Hematopoietic multipotent progenitor cell treated with erythropoietin and hydrocortisone succinate and interleukin-3 and kit ligand, for 8 days (in vitro differentiated cells): ENCODE measurements around the gene LMX1A.

Source experiments
- DNase-seq: peaks from one replicate; pipeline ENCODE4 v3.0.0-alpha.2; 2015

Gene LMX1A

DNA sequence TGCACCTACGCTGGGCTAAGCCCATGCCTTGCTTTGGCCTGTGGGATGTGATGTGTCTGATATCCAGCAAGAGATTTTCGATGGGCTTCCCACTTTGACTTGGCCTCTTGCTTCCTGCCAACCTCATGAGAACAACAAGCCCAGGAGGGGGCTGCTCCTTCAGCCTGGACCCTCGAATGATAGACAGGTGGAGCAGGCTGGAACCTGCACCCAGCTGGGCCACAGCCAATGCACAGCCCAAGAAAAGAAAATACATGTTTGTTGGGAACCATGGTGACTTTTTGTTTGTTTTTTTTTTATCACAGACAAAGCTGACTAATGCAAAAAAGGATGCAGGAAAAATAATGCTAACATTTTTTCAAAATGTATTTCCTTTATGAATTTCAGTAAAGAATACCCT is 144.3 kb downstream of the LMX1A start:
- DNase-seq, result no peak

DNA sequence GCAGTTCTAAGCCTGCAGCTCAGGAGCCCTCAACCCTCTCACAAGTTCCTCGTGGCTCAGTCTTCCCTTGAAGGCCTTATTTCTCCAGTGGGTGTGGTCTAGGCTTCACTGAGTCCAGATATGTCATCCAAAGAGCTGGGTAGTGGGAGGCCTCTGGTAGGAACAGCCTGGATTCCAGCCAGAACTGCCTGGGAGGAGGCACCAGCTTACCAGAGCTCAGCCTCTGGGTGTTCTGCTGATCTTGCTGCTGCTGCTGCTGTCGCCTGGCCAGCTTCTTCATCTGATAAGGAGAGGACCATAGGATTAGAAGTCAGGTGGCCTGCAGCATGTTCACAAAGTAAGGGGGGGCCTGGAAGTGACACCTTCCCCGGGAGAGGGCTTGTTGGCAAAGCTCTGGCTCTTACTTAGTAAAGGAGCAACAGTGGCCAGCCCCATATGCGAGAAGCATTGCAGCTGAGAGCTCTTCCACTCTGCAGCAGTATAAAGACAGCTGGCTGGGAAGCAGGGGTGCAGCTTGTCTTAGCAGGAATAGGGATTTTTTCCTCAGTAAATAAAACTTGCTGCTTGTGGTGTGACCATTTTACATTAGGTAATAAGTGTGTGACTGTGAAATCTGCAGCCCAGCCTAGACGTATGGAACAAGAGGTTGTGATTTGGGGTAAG is 148.5 kb downstream of the LMX1A start:
- DNase-seq, result no peak

DNA sequence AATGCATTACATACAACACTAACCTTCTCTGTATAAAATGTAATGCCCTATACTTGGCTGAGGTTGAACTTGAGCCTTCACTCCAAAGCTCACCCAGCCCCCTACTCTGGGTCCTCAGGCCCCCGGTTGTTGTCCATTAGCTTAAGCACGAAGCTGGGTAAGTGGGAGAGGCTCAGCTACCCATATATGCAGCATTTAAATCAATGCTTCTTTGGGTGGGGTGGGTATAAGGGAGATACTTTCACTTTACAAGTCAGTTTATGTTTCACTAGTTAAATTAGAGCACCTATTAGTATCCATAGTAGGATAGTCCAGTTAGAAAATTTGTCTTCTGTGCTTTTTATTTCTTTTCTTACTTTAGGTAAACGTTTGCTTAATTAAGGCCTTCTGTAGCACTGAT is 151.4 kb downstream of the LMX1A start:
- no peak for DNase-seq

DNA sequence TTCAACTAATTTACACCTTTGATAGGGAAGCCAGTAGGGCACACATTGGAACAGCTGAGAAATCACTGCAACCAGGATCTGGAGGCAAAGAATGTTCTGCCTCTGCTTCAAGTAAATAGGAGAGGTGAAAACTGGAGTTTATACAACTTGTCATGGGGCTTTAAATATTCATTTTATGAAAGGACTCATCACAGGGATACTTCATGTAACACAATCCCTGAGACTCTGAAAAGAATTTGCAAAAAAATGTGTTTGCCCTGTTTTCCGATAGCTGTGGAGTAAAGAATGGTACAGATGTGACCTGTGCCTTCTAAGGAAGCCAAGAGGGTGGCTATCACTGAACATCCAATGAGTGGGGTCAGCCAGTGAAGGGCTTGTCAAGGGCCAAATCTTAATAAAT is 152.0 kb downstream of the LMX1A start:
- no peak for DNase-seq

DNA sequence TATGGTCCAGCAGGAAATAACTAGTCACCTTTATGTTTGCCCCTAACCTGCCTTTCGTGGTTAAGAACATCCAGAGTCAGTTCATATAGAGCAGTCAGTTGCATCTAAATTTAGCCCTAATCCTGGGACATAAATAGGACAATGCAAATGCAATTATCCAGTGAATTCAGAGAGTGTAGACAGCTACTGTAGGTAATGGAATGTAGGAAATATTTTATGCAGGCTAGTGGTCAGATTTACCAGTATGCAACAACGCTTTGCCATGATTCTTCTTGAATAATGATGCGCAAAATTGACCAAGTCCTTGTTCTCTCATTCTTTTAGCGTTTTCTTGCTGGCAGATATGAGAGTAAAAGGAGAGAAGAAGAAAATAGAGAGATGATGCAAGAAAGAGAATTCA is 165.4 kb downstream of the LMX1A start:
- no peak for DNase-seq

DNA sequence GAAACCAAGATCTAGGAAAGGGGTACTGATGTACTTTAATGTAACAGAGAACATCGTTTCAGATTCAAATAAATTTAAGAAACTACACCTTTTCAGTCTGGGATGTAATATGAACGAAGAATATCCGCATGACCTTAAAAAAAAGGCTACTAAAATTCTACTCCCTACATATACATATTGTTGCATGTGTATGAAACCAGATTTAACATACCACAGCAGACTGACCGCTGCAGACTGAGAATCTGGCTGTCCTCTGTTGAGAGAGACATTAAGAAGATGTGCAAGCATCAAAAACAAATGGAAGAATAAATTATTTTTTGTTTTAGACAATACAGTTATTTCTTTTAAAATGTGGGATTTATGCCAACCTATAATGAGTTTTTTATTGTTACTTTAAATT is 166.6 kb downstream of the LMX1A start:
- DNase-seq, result no peak

DNA sequence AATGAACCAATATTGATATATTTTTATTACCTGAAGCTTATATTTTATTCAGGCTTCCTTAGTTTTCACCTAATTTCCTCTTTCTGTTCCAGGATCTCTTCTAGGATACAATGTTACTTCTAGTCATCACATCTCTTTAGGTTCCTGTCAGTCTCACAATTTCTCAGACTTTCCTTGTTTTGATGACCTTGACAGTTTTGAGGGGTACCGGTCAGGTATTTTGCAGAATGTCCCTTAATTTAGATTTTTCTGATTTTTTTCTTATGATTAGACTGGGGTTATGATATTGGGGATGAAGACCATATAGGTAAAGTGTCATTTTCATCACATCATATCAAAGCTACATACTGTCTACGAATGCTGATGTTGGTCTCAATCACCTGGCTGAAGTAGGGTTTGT is 167.5 kb downstream of the LMX1A start:
- DNase-seq, result no peak

DNA sequence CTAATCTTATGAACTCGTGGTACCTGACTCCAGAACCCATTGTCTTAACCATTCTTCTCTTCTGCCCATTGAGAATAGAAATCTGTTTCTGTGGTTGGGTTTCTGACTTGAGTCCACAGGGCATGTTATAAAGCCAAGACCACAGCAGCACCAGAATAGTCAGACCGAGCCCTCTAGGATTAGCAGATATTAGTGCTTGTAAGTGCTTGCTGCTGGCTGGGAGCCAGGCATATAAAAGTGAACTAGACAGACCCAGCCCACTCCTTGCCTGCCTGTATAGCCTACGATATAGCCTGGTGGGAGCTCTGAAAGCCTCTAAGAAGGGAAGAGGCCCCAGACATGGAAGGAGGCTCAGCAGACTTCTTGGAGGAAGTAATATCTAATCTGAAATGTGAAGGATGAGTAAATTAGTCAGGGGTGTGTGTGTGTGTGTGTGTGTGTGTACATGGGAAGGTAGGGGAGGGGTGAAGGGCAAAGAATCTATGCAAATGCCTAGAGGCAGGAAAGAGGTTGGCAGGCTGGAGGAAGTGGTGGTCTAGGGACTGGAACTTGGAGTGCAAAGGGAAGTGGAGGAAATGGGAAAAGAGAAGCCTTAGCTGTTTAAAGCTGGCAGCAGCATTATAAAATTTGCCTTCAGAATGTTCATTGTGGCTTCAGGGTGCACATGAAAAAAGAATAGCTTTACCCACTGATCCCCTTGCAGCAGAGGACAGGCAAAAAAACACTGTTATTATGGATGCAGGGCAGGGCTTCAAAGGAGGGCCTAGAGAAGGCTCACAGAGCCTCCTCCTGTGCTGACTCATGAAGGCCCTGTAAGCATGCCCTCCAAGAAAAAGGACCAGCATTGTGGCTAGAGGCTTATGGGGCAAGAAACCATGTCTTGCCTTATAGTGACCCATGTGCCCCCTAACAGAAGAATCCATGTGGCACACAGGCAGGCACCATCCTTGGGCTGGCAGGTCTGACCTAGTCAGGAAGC is 169.2 kb downstream of the LMX1A start:
- DNase-seq, result no peak

DNA sequence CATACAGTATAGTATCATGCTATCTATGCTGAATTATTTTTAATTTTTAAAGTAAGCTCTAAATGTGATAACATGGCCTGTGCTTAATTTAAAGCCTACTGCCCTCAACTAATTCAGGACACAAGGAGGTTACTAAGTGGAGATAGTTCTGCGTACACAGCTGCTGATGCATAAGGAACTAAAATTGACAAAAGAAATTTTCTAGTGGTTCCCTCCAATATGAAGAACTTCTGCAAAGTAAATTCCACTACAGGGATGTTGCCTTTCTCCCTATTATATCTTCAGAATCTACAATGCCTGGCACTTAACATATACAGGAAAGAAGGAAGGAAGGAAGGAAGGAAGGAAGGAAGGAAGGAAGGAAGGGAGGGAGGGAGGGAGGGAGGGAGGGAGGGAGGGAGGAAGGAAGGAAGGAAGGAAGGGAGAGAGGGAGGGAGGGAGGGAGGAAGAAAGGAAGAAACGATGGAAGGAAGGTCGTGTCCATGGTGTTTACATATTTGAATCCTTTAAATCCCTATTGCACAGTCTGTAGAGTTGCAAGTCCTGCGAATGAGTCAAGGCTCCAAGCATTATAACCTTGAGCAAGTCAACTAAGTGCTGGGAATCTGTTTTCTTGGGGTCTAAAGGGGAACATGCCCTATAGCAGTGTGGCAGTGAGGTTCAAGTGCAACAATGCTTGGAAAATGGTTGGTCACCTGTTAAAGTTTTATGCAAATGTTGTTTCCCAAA is 171.2 kb downstream of the LMX1A start:
- DNase-seq, result no peak

DNA sequence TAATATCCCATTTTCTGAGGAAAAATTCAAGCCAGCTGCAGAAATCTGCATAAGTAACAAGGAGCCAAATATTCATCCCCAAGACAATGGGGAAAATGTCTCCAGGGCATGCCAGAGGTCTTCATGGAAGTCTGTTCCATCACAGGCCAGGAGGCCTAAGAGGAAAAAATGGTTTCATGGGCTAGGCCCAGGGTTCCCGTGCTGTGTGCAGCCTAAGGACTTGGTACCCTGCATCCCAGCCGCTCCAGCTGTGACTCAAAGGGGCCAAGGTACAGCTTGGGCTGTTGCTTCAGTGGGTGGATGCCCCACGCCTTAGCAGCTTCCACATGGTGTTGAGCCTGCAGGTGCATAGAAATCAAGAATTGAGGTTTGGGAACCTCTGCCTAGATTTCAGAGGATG is 173.5 kb downstream of the LMX1A start:
- DNase-seq, result no peak

DNA sequence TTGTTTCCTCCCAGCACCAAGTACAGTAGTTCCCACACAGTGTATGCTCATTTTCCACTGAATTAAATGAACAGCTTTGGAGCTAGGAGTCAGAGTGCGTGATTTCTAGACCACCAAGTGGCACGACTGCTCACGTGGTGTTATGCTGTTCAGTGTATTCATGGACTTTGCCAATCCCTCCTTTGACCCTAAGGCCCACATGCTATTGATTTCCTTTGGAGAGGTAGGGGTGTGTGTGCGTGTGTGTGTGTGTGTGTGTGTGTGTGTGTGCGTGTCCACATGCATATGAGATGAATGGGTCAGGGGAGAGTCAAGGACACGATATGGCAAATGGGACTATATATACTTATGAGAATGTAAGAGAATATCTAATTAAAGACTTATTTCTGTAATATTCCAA is 177.2 kb downstream of the LMX1A start:
- no peak for DNase-seq

DNA sequence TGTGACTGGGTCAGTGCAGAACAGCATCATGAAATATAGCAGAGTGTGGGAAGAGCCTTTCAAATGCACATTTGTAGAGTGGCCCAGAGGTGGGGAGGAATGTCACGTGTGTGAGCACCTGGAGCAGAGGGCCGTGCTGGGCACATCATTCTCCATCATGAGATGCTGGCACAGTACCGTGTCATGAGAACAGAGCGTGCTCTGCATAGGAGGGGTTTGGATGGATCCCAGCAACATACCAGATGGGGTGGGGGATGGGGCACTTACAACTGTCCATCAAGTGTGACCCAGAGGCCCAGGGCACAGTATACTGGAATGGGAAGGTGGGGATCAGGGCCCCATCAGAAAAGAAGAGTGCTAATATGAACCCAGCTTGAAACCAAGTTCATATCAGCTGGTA is 182.0 kb downstream of the LMX1A start:
- no peak for DNase-seq

DNA sequence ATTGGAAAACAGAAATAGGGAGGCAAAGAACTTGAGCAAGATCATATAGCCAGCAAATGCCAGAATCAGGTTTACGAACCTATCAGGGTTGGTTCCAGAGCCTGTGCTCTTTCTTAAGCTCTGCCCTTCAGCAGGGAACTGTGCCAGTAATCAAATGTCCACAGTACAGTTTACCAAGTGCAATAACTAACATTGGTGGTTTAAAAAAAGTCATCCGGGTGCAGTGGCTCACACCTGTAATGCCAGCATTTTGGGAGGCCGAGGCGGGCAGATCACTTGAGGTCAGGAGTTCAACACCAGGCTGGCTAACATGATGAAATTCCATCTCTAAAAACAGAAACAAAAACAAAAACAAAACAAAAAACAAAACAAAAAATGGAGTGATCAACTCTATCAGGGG is 182.7 kb downstream of the LMX1A start:
- DNase-seq, result no peak

DNA sequence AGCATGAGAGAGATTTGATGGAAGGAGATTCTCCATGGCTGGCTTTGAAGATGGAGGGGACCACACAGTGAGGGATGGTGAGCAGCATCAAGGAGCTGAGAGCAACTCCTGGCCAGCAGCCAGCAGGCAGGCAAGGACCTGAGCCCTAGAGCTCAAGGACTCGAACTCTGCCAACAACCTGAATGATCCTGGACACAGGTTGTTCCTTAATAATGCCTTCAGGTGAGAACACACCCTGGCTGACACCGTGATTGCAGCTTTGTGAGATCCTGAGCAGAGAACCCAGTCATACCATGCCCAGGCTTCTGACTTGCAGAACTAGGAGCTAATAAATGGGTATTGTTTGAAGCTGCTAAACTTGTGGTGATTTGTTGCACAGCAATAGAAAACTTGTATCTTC is 183.1 kb downstream of the LMX1A start:
- no peak for DNase-seq

DNA sequence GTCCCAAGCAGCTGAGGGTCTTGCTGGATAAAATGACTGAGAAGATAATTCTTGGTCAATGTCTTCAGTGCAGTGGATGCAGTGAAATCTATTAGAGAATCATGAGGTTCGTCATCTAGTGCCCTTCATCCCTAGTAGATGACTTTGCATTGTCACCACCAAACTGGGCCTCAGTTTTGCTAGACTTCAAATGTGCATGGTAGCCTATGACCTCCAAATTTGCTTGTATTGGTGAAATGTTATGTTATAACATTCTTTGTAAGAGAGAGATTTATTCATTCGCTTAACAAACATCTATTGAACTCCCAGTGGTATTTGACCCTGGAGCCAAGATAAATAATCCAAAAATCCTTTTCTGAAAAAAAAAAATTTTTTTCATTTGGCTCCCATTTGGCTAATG is 183.8 kb downstream of the LMX1A start:
- no peak for DNase-seq

DNA sequence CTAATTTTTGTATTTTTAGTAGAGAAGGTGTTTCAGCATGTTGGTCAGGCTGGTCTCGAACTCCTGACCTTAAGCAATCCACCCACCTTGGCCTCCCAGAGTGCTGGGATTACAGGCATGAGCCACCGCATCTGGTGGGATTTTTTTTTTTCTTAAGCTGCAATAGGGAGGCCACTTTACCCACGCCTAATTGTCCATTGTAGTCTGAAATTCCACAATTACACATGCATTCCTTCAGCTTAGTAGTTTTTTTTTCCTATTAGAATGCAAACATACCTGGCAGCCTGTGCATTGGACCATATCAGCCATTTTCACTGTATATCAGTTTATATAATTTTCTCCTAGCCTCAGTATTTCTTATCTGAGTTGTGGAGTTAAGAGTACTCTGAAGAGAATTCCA is 186.8 kb downstream of the LMX1A start:
- no peak for DNase-seq

DNA sequence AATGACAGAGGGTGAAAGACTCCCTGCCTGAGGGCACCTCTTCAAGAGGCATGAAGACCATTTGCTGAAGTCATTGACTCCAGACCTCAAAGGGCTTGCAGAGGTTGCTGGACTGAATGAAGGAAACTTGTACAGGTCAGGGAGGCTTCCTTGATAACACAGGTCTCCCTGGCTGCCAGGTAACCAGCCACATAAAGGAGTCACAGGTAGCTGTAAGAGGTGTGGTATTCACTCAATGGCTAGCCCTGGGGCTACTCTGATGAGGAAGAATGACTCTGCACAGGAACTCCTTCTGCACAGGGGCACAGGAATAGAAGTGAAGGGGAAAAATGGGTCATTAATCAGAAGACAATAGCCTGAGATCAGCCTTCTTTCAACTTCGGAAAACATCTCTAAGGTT is 187.5 kb downstream of the LMX1A start:
- DNase-seq, result no peak

DNA sequence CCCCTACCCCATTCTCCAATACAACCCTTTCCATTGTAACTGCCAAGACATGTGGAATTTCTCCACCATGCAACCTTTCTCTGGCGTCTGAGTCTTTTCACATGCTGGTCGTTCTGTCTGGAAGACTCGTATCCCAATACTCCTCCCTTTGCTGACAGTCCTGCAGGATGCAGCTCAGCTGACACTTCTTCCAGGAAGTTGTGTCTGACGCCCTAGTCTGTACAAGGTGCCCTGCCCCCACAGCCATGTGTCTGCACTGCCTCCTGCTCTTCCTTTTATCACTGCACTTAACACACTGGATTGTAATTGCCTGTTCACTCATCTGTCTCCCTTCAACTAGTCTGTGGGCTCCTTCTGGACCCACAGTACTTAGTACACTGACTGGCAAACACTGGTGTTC is 188.0 kb downstream of the LMX1A start:
- no peak for DNase-seq

DNA sequence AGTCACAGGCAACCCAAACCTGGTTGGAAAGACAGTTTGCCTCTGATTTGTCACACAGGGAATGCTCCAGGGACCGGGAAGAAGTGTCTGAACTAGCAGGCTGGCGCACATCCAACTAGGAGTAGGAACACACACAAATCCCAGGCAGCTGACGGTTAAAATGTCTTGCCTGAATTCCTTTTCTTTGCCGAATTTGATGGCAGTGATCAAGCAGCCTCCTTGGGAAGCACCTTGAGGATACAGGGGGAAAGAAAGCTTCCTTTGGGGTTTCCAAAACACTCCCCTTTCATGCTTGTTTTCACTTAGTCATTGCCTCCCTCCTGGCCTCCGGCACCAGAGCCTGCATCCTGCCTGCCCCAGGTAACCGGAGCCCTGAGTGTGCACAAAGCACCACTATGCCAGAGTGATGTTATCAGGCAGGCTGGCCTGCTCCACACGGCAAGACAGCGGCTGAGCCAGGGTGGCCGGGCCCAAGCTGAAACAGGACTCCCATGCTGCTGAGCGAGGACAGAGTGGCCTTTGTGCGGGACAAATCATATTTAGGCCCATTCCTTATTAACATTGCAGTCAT is 193.8 kb downstream of the LMX1A start:
- DNase-seq, result no peak

DNA sequence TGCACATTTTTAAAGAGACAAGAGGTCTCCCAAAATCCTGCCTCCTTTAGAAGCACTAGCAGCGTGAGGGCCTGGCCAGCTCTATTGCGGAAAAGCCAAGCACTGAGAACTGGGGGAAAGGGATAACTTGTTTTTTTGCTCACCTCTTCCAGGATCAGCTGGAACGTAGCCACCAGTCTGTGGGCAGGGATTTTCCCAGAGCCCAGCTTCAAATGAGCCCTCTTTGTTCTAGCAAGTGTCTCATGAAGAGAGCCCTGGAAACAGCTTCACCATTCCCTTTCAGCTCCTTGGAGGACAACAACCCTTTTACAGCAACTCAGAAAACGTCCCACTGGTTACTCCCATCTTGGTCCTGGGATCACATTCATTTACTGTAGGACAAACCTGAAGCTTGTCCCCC is 195.4 kb downstream of the LMX1A start:
- DNase-seq, result no peak

DNA sequence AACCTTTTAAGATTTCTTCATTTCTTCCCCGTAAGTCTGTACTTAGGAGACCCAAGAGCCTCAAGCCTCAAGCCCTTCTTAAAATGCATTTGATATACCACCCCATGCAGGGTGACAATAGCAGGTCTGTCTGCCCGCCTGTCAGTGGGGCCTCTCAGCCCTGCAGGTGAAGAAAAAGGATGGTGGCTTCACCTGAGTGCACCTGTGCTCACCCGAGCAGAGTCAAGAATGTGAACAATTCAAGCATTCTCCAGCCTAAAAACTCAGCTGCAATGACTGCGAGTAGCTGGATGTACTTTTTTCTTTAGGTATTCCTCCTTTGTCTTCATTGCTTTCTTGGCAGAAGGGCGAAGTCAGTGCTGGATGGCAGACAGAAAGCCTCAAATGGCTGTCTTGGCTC is 203.3 kb downstream of the LMX1A start:
- DNase-seq, result no peak

DNA sequence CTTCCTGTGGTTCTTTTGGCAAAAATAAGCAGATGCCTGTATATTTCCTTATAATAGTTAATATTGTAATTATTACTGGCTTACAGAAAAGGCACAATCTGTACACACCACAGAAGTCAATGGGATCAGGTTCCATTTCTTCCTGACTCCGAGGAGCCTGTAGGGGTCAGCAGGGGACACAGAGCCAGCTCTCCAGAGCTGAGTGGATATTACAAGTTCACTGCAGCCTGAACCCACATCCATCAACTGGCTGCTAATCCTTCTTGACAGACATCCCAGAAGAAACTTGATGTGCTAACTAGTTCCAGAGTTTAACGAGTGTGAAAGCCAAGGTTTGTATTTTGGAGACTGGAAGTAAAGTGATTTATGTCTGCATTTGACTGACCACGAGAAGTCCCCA is 203.8 kb downstream of the LMX1A start:
- no peak for DNase-seq

DNA sequence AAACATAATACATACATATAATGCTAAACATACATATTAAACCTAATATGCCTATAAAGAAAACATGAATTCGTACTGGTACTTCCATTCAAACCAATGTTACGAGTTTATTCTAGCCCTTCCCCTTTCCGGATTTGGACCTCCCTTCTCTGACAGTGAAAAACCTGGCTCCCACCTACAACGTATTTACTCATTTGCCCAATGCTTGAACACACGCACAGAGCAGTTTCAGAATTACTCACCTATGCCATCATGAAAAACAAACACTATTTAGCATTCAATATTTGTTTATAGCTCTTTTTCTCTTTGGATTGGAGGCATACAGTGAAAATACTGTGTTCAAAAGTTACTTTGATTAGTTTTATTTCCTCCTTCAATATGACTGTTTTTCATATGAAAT is 204.4 kb downstream of the LMX1A start:
- DNase-seq, result no peak
